Measurements from ENCODE around the gene RCAN2.

- TF ChIP-seq CTCF (IDR thresholded peaks at IDR 0.05; ENCODE audit: insufficient read depth, low read length) (no peak), POLR2AphosphoS5 (IDR thresholded peaks at IDR 0.05; ENCODE audit: low read depth) (no peak), SPI1 (IDR thresholded peaks at IDR 0.05; ENCODE audit: borderline replicate concordance, low read depth) (no peak), GABPA (IDR thresholded peaks at IDR 0.05; ENCODE audit: low read depth) (no peak)
- TF ChIP-seq, protein P1, sequence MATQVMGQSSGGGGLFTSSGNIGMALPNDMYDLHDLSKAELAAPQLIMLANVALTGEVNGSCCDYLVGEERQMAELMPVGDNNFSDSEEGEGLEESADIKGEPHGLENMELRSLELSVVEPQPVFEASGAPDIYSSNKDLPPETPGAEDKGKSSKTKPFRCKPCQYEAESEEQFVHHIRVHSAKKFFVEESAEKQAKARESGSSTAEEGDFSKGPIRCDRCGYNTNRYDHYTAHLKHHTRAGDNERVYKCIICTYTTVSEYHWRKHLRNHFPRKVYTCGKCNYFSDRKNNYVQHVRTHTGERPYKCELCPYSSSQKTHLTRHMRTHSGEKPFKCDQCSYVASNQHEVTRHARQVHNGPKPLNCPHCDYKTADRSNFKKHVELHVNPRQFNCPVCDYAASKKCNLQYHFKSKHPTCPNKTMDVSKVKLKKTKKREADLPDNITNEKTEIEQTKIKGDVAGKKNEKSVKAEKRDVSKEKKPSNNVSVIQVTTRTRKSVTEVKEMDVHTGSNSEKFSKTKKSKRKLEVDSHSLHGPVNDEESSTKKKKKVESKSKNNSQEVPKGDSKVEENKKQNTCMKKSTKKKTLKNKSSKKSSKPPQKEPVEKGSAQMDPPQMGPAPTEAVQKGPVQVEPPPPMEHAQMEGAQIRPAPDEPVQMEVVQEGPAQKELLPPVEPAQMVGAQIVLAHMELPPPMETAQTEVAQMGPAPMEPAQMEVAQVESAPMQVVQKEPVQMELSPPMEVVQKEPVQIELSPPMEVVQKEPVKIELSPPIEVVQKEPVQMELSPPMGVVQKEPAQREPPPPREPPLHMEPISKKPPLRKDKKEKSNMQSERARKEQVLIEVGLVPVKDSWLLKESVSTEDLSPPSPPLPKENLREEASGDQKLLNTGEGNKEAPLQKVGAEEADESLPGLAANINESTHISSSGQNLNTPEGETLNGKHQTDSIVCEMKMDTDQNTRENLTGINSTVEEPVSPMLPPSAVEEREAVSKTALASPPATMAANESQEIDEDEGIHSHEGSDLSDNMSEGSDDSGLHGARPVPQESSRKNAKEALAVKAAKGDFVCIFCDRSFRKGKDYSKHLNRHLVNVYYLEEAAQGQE (IDR thresholded peaks at IDR 0.05; ENCODE audit: insufficient replicate concordance, low read depth) = no peak
These were observed 275.5 kb downstream of the RCAN2 start for GRCh38 chr6:46215777-46216176.

Data from HL-60 (cell line).